Muscle layer of duodenum (tissue), 2 donors: ENCODE results near the gene LMBR1L.
A peak's percentile ranks its signal among the peaks of the same experiment; 100 is the strongest.

ENCODE experiments used
- H3K27ac ChIP-seq: one replicate; pipeline ENCODE4 v1.7.0; 2013; ENCODE audit warnings: mild to moderate bottlenecking, low read length
- H3K27me3 ChIP-seq: one replicate; pipeline ENCODE4 v1.7.0; 2013; ENCODE audit warnings: low read depth, mild to moderate bottlenecking, control low read depth, low read length
- H3K36me3 ChIP-seq, 2 donors: one replicate each; pipeline ENCODE4 v1.7.0; 2013; ENCODE audit warnings: low read length in 2 of 2, control low read depth in 1 of 2, mild to moderate bottlenecking in 1 of 2; ENCODE audit not compliant: insufficient read depth in 2 of 2, control insufficient read depth in 1 of 2
- H3K4me1 ChIP-seq, 2 donors: one replicate each; pipeline ENCODE4 v1.7.0; 2013; ENCODE audit warnings: low read length in 2 of 2, mild to moderate bottlenecking in 2 of 2, control low read depth in 1 of 2, moderate library complexity in 1 of 2; ENCODE audit not compliant: insufficient read depth in 2 of 2, control insufficient read depth in 1 of 2
- H3K4me3 ChIP-seq, 2 donors: one replicate each; pipeline ENCODE4 v1.7.0; 2013; ENCODE audit warnings: low read length in 2 of 2, low read depth in 1 of 2, mild to moderate bottlenecking in 1 of 2
- H3K9me3 ChIP-seq, 2 donors: one replicate each; pipeline ENCODE4 v1.7.0; 2013; ENCODE audit warnings: low read length in 2 of 2, control low read depth in 1 of 2, mild to moderate bottlenecking in 1 of 2; ENCODE audit not compliant: control insufficient read depth in 1 of 2
- donor health status: healthy.

Gene LMBR1L

DNA sequence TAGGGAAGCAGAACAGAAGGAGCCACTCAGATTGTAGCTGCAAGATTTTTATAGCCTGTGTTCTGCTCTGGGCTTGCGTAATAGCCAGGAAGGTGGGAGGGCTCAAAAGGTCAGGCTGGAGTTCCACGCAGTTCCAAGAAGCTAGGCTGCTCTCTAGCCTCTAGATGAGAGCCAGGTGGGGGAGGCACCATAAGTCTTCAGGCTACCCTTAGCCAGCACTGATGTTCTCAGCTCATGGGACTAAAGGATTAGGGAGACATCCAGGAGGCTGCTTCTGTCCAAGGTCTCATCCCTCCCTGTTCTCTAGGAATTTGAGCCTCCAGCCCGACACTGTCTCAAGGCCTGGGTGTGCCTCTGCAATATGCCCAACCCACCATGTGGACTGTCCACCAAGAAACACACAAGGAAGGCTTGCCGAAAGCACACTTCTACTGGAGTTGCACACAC is 1.7 kb downstream of the LMBR1L start:
- H3K4me1 ChIP-seq = peaks cover 16 to 49% of the 10 kb centered on the region in 2 donors
- no peaks in the 10 kb centered on the region for H3K27me3 ChIP-seq
- H3K27ac ChIP-seq = peak overlapping the region; percentile 89
- no peaks in the 10 kb centered on the region for H3K9me3 ChIP-seq
- peaks cover 18 to 25% of the 10 kb centered on the region in 2 donors for H3K36me3 ChIP-seq
- peak overlapping the region; percentile 74 to 89 for H3K4me3 ChIP-seq

DNA sequence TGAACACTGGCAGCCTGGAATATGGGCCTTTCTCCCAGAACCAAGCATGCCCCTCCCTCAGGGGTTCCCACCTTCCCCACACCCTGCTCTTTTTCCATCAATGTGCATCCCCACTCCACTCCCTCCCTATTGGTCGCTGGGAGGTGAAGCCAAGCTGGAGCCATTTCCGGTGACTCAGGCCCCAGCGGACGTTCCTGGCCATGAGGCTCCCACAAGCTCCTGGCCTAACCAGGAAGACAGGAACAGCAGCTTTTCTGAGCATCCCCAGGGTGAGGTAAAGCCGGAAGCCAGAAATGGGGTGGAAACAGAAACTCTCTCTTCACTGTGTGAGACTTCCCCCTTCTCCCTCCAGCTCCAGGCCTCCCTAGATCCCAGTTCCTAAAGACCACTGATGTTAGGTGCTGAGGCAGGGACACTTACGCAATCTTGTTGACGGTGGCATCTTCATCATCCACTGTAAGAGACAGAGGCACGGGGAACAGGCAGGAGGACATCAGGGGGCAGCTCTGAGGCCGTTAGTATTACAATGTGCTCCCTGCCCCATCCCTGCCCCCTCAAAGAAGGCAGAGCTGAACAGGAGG is 5.1 kb downstream of the LMBR1L start:
- no peak overlapping the region for H3K4me3 ChIP-seq
- peaks cover 16 to 49% of the 10 kb centered on the region in 2 donors for H3K4me1 ChIP-seq
- no peaks in the 10 kb centered on the region for H3K9me3 ChIP-seq
- no peaks in the 10 kb centered on the region for H3K27me3 ChIP-seq
- H3K27ac ChIP-seq = peak overlapping the region; percentile 20
- H3K36me3 ChIP-seq = peaks cover 51 to 57% of the 10 kb centered on the region in 2 donors

DNA sequence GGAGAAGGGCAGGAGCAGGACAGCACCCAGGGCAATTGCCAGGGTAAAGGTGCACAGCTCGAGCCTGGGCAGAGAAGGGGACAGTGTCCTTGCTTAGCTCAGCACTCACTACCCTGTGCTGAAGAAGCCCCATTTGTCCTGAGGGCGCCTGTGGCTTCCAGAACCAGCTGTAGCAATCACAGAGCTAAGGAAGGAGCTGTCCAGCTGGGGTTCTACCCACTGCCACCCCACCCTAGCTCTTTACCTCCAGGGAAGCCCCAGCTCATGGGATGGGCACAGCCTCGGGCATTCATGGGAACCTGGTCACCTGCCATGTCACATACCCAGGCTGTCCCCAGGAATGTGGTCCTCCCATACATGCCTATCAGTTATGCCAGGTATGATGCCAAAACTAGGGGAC is 5.8 kb downstream of the LMBR1L start:
- Histone ChIP-seq H3K9me3 (no peaks in the 10 kb centered on the region), H3K27ac (no peak overlapping the region), H3K4me1 (peaks cover 16 to 49% of the 10 kb centered on the region in 2 donors), H3K36me3 (peaks cover 59 to 65% of the 10 kb centered on the region in 2 donors), H3K4me3 (no peak overlapping the region), H3K27me3 (no peaks in the 10 kb centered on the region)

- Histone ChIP-seq H3K4me3 (no peak overlapping the region), H3K27me3 (no peaks in the 10 kb centered on the region), H3K27ac (no peak overlapping the region), H3K4me1 (peaks cover 4 to 13% of the 10 kb centered on the region in 2 donors), H3K9me3 (no peaks in the 10 kb centered on the region), H3K36me3 (peaks cover 77 to 78% of the 10 kb centered on the region in 2 donors)
These were observed 10.3 kb downstream of the LMBR1L start for GRCh38 chr12:49100380-49100779.

GRCh38 chr12:49098703-49099102 is 11.9 kb downstream of the LMBR1L start:
- Histone ChIP-seq H3K4me3 (no peak overlapping the region), H3K4me1 (peaks cover 0 to 14% of the 10 kb centered on the region in 2 donors), H3K27me3 (peaks cover 10% of the 10 kb centered on the region), H3K36me3 (peaks cover 61 to 70% of the 10 kb centered on the region in 2 donors), H3K9me3 (no peaks in the 10 kb centered on the region), H3K27ac (no peak overlapping the region)

DNA sequence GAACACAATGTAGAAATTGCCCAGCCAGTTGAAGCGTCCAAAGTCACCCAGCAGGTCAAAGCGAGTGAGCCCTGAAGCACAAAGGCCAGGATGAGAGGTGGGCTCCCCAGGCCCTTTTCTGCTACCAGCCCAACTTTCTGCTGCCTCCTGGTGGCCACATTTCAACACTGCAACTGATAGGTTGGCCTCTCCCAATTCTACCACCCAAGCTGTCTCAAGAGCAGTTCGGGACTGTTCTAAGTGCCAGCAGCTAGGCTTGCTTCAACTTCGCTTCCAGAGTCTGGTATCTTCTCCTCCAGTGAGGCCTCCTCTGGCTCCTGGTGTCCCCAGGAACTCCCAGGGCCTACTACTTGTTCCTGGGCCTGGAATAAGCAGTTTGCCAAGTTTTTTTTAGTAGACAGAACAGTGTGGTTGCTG is 12.6 kb downstream of the LMBR1L start:
- H3K4me3 ChIP-seq = no peak overlapping the region
- peaks cover 55 to 64% of the 10 kb centered on the region in 2 donors for H3K36me3 ChIP-seq
- no peak overlapping the region for H3K27ac ChIP-seq
- peaks cover 16% of the 10 kb centered on the region for H3K27me3 ChIP-seq
- peaks cover 0 to 18% of the 10 kb centered on the region in 2 donors for H3K4me1 ChIP-seq
- no peaks in the 10 kb centered on the region for H3K9me3 ChIP-seq

- Histone ChIP-seq H3K27me3 (peaks cover 23% of the 10 kb centered on the region), H3K36me3 (peaks cover 48 to 57% of the 10 kb centered on the region in 2 donors), H3K9me3 (no peaks in the 10 kb centered on the region), H3K27ac (no peak overlapping the region), H3K4me1 (peaks cover 0 to 25% of the 10 kb centered on the region in 2 donors), H3K4me3 (no peak overlapping the region)
These were observed 13.3 kb downstream of the LMBR1L start for GRCh38 chr12:49097381-49097780.

DNA sequence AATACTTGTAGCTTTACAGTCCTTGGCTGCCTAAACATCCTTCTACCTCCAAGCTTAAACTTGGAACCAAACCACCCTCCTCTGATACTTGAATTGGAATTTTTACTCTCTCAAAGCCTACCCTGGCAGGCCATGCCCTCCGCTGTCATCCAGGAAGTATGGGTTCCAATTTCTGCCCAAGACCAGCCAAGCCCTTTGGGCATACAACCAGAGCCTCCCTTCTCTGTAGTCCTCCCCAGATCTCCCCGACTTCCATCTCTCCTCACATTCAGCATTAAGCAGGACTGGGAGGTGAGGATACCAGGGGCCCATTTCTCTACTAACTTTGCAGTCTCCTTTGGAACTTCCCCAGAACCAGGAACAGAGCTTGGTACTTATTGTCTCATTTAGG is 15.7 kb downstream of the LMBR1L start:
- peaks cover 26 to 33% of the 10 kb centered on the region in 2 donors for H3K36me3 ChIP-seq
- peaks cover 44% of the 10 kb centered on the region for H3K27me3 ChIP-seq
- no peak overlapping the region for H3K4me3 ChIP-seq

DNA sequence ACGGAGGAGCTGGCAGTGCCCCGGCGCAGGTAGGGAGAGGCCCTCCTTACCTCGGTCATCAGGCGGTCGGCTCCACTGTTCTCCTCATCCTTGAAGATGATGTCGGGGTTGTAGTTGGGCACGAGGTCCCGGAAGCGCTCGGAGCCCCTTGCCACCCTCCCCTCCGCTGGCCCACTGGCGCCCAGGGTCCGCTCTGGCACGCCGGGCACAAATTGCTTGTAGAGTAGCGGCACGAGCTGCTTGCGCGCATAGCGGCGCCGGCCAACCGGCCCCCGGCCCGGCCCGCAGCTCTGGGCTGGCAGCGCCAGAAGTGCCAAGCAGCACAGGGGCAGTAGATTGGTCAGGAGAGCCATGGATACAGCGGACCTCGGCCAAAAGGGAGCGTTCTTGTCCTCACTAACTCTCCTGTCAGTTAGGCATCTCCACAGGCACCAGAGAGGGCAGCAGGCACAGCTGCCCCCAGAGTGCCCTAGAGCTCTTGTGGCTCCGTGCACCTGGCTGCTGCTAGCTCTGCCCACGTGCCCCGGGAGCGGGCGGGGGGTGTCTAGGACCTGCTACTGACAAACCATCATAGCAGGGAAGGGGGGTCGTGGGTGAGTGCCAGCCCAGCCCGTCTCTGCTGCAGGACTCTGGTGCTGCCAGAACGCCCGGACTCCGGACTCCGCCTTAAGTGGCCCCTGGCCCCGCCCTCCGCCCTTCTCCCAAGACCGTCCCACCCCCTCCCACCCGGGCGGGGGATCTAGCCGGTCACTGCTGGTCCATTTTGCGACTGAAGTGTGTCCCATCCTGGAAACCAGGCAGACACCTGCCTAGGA is 16.3 kb downstream of the LMBR1L start, which contains the start of gene DHH:
TSS of gene DHH (minus strand) at position 642 of the 815 bp plus-strand sequence. CDS start at position 353, 289 bp downstream.
- H3K27ac ChIP-seq = peak within 1 kb of the TSS; percentile 16
- peak within 1 kb of the TSS; percentile 21 to 32 for H3K4me3 ChIP-seq
- peaks cover 49% of the 10 kb centered on the region for H3K27me3 ChIP-seq
- H3K36me3 ChIP-seq = peaks cover 23 to 27% of the 10 kb centered on the region in 2 donors
- H3K4me1 ChIP-seq = peaks cover 3 to 54% of the 10 kb centered on the region in 2 donors
- no peaks in the 10 kb centered on the region for H3K9me3 ChIP-seq

More for the DNA sequence above, 15.7 kb downstream of the LMBR1L start:
- H3K27ac ChIP-seq = peak overlapping the region; percentile 16
- no peaks in the 10 kb centered on the region for H3K9me3 ChIP-seq
- H3K4me1 ChIP-seq = peaks cover 3 to 49% of the 10 kb centered on the region in 2 donors

GRCh38 chr12:49093792-49094159 is 16.9 kb downstream of the LMBR1L start:
- no peaks in the 10 kb centered on the region for H3K9me3 ChIP-seq
- peaks cover 54% of the 10 kb centered on the region for H3K27me3 ChIP-seq
- no peak overlapping the region for H3K27ac ChIP-seq
- peaks cover 3 to 54% of the 10 kb centered on the region in 2 donors for H3K4me1 ChIP-seq
- H3K36me3 ChIP-seq = peaks cover 21 to 23% of the 10 kb centered on the region in 2 donors
- peak overlapping the region; percentile 21 to 32 for H3K4me3 ChIP-seq

DNA sequence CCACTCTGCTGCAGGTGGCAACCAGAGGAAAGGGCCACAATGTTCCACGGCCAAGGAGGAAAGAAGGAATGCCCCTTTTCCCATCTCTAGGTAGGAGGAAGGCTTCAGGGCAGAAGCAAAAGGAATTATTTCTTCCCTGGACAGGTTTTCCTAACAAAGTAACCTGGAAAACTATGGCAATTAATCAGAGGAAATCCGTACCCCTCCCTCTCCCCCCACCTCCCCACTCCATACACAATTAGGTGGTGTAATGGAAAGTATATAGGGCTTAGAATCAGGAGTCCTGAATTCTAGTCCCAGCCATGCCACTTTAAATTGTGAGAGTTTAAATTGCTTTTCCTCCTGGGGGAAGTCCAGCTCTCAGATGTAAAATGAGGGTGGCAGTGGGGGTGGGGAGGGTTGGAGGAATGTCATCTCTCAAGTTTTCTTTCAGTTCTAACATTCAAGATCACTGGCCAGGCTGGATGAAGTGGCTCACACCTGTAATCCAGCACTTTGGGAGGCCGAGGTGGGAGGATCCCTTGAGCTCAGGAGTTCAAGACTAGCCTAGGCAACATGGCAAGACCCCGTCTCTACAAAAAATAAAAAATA is 17.7 kb downstream of the LMBR1L start:
- peaks cover 54% of the 10 kb centered on the region for H3K27me3 ChIP-seq
- peaks cover 13 to 14% of the 10 kb centered on the region in 2 donors for H3K36me3 ChIP-seq
- peak overlapping the region; percentile 30 to 43 for H3K4me3 ChIP-seq
- H3K27ac ChIP-seq = no peak overlapping the region
- H3K4me1 ChIP-seq = peaks cover 3 to 63% of the 10 kb centered on the region in 2 donors
- no peaks in the 10 kb centered on the region for H3K9me3 ChIP-seq
